NCI-H82 (cell line): ENCODE data around the gene ASAP3.
A peak's percentile ranks its signal among the peaks of the same experiment; 100 is the strongest.

ENCODE experiments used
- DNase-seq: peaks from one replicate; lab custom pipeline; 2025; lab: John Stamatoyannopoulos, UW

ASAP3 gene

DNA sequence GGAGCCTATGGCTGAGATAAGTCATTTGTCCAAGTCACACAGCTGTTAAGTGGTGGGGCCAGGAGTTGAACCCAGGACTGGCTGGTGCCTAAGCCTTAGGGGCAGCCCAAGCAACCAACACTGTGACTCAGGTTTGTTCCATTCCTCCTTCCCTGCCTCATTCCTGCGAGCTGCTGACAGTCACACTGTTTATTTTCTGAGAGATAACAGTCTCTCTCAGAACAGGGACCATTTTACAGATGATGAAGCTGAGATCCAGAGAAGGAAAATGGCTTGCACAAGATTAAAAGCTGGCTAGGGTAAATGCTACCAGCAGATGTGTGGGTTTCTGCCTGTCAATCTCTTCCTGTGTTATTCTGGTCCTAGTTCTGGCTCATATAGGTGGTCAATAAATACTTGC is 35.1 kb downstream of the ASAP3 start:
- no peak for DNase-seq

DNA sequence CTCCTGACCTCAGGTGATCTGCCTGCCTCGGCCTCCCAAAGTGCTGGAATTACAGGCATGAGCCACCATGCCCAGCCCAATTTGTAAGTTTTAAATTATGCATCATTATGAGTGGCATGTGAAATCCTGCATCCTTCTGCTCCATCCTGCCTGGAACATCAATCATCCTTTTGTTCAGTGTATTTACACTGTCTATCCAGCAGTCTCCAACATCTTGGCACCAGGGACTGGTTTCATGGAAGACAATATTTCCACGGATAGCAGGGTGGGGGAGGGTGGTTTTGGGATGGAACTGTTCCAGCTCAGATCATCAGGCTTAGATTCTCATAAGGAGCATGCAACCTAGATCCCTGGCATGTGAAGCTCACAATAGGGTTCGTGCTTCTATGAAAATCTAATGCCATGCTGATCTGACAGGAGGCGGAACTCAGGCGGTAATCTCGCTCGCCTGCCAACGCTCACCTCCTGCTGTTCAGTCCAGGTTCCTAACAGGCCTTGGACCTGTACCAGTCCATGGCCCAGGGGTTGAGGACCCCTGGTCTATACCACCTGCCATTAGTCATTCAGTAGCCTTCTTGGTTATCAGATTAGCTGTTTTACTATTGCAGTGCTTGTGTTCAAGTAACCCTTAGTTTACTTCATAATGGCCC is 37.2 kb downstream of the ASAP3 start:
- DNase-seq = peak; percentile 24

DNA sequence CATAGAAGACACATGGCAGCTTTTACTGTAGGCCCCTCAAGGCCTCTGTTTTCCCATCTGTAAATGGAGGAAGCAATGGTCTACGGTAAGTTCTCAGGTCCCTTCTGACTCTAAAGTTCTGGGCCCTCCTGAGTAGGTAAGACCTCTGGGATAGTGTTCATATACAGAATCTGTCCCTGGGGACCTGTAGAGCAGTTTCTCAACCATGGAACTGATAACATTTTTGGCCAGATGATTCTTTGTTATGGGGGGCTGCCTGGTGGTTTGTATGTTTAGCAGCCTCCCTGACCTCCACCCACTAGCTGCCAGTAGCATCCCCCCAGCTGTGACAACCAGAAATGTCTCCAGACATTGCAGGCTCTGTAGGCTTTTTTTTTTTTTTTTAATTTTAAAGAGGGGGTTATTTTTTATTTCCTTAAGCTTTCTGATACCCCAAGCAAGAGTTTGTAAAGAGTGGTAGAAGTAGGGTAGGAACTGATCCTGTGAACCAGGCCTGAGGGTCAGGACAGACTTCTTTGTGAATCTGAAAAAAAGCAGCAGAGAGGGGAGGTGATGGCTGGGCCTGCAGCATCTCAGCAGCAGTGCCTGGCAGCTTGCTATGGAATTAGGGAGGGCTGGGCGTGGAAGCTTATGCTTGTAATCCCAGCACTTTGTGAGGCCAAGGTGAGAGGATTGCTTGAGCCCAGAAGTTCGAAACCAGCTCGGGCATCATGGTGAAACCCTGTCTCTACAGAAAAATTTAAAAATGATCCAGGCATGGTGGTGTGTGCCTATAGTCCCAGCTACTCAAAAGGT is 39.2 kb downstream of the ASAP3 start:
- peak; percentile 82 for DNase-seq

DNA sequence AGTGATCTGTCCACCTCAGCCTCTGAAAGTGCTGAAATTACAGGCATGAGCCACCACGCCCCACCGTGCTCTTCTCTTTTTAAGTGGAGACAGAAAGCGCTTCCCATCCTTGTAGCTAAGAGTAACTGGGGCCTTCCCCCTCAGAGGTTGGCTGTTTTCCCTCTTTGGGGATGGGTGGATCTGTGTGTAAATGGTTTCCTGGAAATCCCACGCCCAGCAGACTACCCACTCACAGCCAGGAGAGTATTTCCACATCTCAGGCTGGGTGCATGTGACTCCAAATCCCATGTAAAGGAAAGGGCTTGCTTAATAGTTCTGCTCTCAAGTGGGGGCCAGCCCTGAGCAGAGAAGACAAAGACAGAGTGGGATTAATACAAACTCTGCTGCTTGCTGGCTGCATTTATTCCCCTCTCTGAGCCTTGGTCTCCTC is 39.9 kb downstream of the ASAP3 start:
- no peak for DNase-seq

DNA sequence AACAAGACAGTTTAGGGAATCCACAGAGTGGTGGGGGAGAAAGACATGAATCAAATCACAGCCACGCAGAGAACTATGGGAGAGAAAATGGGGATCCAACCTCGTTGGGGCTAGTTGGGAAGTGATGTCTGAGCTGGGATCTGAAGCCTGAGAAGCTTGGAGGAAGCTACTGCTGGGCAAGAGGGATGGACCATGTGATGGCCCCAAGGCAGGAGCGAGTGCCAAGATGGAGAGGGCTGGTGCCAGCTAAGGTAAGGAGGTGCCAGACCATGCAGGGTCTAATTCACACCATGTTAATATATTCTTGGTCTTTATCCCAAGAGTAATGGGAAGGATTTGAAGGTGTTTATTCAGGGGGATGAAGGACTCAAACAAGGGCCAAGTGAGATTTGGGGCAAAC is 41.2 kb downstream of the ASAP3 start:
- no peak for DNase-seq

DNA sequence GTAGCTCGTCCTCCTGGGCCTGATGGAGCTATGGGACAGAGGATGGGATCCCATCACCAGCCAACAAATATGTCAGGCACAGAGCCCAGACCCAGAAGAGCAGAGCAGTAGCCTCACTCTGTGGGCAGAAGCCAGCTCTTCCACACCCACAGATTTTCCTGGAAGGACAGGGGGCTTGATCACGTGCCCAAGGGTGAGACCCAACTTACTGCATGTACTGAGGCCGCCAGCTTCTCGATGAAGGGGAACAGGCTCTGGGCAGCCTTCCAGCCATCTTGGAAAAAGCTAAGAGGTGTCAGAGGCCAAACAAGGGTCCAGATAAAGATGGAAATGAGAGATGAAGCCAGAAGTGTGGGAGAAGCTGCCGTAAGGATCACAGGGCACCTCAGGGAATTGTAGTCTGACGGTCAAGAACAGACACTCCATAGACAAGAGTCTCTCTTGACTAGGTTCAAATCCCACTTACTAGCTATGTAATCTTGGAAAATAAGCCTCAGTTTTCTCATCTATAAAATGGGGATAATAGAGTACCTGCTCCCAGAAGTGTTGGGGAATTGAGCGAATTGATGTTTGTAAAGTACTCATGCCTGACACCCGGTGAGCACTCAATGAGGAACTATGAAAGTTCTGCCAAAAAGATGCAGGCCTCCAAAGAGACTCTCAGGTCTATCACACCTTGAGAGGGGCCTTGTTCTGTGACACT is 42.4 kb downstream of the ASAP3 start:
- DNase-seq = no peak

DNA sequence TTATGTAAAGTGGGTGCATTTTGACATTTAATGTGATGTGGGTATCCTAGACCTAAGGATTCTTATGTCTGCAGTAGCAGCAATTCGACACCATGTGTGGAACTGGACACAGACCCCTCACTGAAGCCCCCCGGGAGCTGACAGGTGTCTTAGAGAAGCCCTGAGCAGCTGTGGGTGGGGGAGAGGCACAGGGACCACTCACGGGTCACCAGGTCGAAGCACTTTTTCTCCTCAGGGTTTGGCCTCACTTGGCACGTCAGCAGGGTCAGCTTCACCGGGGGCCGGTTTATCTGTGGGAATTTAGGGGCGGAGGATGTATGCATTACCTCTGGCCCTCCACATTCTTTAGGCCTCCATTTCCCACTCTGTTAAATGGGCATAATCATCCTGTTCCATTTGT is 45.4 kb downstream of the ASAP3 start:
- no peak for DNase-seq

DNA sequence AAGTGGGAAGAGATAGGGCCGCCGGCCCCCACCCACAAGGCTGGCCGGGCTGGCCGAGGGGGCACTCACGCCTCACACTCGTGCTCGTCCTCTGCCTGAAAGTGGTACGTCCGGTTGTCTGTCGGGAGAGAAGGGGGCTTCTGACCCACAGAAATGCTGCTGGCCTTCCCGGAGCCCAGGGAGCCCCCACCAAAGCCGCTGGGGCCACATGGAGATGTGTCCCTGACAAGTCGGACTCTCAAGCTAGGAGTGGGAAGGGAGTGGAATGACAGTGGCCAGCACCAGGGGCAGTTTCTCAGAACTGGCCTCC is 46.7 kb downstream of the ASAP3 start:
- DNase-seq = no peak

DNA sequence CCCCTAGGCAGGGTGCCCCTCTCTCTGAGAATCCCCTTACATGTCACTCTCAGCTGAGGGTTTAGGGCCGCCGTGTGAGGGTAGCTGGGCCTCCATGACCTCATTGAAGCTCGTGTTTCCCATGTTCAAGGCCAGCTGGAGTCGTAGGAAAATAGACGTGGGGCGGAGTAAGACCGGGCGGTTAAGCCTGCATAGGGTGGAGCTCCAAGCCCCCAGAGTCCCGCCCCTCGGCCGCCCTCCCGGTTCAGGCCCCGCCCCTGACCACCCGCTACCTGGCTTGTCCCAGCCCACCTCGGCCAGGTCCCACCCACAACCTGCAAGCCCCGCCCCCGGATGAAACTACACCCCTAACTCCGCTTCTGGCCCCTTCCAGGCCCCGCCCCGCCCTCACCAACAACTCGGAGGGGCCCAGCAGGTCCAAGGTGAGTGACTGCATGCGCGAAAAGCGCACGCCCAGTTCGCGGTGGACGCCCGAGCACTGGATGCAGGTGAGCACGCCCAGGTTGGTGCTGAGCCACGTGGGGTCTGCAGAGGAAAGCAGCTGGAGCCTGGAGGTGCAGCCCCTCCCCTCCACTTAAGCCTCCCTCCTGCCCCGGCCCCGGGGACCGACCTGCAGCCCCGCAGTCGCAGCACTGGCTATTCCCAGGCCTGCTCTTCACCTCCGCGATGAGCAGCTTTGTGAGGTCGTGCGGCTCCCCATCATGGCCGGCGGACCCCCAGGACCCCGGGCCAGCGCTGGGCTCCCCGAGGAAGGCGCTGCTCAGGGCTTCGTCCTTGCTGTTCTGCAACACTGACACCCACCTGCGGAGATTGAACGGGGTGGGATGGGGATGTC is 47.2 kb downstream of the ASAP3 start:
- peak; percentile 60 for DNase-seq

DNA sequence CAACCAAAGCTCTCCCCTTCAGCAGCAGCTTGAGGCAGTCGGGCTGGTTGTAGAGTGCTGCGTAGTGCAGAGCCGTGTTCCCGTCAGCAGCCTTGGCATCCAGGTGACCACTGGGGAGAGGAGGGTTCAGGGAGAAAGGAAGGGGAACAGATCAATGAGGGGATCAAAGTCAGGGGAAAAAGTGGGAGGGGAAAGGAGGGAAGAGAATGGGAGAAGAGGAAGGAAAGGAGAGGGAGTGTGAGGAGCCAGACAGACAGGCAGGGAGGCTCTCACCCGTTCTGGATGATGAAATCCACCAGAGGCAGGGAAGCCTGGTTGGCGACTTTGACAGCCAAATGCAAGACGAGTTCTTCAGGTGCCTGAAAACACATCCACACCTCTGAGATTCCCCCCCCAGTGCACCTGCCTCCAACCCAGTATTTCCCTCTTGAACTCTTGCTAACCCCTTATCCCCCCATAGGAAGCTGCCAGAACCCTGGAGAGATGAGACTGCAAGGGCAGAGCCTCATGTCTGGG is 49.7 kb downstream of the ASAP3 start:
- no peak for DNase-seq

DNA sequence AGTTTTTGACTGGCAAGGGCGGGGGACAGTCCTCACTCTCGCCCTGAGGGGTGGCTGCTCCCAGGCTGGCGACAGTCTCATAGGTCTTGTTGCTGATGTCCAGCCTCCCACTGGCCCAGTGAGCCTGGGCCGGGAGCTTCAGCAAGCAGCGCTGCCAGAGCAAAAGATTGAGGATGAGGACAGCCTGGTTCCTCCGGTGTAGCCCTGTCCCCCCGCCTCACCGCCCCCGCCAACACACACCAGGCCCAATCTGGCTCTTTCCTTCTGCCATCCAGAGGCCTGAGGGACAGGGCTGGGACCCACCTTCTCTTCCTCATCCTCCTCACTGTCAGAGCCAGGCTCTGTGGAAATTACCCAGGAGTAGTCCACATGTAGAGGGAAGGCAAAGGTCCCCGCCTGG is 50.9 kb downstream of the ASAP3 start:
- no peak for DNase-seq

DNA sequence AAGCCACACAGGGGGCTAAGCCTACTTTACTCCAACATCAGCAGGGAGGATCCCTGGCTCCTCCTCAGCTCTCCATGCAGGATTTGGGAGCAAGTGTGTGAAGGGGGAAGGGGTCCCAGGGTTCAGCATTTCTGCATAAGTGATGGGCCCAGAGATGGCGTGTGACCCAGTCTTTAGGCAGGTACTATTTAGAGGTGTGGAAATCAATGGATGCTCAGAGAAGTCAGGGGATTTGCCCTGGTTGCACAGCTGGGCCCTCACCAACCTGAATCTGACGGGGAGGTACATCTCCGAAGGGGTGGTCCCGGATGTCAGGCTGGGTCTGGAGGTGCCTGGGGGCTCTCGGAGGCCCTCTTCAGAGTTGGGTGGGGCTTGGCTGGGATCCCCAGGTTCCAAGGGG is 52.5 kb downstream of the ASAP3 start:
- DNase-seq = no peak

DNA sequence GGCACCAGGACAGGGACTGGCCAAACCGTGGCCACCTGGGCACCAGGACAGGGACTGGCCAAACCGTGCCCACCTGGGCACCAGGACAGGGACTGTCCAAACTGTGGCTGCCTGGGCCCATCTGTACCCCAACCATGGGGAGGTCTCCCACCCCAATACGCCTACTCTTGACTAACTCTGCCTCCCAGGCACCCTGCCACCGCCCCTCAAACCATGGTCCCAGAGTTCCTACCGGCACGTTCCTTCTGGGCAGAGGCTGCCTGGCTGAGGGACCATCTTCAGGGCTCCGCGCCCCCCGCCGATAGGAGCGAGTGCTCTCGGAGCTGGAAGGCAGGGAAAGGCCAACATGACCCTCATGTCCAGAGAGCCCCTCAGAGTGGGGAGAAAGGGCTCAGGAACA is 53.2 kb downstream of the ASAP3 start:
- no peak for DNase-seq

DNA sequence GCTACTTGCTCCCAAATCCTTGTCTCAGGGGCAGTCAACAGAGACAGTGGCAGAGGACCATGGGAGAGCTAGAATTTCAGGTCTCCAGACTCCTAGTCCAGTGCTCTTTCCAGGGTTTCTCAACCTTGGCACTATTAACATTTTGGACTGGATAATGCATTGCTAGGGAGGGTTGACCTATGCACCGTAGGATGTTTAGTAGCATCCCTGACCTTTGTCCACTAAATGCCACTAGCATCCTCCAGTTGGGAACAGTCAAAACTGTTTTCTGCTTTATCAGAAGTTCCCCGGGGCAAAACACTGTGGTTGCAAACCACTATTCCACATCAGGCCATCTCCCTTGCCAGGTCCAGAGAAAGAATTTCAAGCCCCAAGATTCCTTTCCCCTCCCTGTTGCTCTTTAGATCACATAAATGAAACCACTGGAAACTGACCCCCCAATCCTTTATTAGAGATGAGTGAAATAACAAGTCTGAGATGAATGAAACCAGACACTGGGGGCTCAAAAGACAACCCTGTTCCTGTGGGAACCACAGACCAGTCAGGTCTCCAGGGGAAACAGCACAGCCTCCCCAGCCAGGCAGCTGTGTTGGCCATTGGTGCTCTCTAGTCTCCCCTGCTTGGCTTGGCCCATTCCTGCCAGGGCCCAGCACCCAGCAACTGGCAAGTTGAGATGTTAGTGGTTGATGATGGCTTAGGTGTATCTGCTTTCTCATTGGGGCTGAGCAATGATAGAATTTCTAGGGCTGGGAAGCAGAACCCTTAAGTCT is 55.7 kb downstream of the ASAP3 start:
- DNase-seq = no peak

DNA sequence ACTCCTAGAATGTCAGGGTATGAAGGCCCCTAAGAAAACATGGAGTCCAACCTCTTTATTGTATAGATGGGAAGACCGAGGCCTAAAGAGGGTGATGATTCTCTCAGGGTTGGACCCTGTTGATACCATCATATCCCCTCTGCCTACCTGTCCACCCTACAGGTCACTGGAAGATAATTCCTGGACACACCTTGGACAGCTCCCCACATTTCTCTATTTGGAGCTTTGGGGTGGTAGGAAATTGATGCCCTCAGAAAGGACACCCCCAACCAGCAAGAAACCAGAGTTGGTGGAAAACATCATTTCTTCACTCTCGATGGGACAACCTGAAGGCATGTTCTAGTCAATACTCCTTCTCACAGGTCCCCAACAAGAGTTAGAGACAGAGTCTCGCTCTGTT is 56.4 kb downstream of the ASAP3 start:
- DNase-seq = no peak

DNA sequence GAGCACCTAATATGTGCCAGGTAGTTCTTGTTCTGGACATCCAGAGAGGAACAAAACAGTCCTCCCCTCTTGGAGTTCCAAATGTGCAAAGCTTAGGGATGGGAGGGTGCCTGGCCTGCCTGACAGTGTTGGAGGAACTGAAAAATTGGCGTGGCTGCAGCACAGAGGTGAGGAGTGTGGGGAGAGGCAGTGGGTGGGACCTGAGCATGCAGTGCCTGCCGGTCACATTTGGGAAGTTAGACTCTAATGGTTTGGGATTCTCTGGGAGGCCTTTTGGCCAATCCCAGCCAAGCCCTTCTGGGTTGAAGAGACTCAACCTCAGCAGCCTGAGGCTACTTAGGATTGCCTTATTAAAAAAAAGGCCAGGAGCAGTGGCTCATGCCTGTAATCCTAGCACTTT is 57.2 kb downstream of the ASAP3 start:
- DNase-seq = no peak

DNA sequence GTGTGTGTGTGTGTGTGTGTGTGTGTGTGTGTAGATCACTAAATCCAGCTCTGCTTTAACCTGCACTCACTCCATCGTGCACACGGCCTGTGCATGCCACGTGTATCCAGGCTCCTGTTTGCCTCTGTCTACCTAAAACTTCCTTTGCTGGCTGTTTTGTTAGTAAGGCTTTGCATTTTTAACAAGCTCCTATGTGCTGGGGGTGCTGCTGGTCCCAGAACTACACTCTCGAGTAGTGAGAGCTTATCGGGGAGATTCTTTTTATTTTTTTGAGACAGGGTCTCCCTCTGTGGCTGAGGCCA is 58.8 kb downstream of the ASAP3 start:
- DNase-seq = no peak

DNA sequence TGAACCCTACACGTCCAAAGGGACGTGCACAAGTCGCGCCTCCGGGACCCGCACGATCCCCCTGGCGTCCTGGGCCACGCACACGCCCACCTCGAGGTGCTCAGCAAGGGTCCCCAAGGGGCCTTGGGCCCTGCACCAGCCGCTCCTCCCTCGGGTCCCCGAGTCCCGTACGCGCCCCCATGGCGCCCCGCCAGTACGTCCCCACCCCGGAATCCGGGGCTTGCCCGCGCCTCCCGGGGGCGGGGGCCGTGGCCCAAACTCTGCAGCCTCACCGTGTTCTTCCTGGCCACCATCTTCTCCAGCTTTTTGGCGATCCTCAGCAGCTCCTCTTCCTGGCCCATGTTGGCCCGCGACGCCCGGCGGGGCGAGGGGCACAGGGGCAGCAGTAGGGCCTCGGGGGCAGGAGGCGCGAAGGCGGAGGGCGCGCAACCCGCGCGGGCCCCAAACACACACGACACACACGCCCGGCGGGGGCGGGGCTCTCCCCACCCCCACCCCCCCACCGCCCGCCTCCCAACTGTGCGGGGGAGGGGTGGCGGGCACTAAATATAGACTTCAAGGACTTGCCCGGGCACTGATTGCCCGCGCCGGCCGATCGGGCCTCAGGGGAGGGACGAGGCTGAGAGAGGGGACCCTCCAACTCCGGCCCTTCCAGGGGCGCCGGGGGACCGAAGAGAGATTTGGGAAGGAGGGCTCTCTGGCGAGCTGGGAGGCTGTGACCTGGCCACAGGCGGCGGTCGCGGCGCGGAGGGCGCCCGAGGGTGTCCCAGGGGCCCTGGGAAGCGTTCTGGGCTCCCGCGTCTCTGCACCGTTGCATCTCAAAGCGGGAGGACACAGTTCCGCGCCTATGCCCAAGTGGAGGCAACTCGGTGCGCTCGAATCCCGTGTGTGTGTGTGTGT is 59.4 kb downstream of the ASAP3 start, which contains the start of gene TCEA3:
TSS of gene TCEA3 (minus strand) at position 456 of the 900 bp plus-strand sequence. CDS start at position 341, 115 bp downstream.
- no peak for DNase-seq

DNA sequence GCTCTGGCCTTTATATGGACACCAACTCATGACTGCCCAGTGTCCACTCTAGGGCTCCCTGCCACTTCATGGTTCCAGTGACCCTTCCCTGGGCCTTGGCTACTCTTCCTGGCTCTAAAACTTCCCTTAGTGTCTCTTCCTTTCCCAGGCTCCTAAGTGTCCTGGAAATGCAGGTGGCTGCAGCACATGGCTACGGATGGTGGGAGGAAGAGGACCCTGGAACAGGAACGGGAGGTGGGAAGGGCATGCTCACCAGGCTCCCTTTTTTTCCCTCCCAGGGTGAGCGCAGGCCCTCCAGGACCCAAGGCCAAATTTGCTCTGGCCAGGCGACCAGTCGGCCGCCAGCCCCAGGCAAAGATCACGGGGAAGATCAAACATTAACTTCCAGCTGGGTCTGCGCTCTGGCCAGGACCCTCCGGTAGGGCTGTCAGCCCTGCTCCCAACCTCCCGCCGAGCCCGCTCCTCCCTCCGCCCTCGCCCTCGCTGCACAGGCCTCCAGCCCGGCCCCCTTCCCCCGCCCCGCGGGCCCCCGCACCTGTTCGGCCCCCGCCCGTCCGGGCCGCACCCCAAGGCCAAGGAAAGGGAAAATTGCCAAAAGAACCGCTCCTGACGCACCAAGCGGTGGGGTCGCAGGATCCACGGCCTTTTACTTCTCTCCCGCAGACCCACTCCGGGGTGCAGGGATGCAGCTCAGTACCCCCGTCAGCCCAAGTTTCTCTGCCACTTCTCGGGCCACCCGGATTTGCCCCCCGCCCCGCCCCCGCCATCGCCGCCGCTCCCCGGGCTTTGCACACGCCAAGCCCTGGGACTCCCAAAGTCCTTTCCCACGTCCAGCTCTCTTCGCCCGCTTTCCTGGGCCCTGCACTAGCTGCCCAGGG is 60.3 kb downstream of the ASAP3 start:
- no peak for DNase-seq
